WTC11 (cell line): ENCODE measurements around the gene SGMS1.

ENCODE experiments used
- CTCF ChIP-seq: fragments of 200-600 bp; IDR thresholded peaks from 2 replicates; pipeline ENCODE4 v1.8.0; 2022; ENCODE audit warnings: antibody characterized with exemption
- GTF2I ChIP-seq: fragments of 250-450 bp; sonication (Bioruptor Pico); conservative IDR thresholded peaks from 2 replicates; pipeline ENCODE4 v1.4.0; 2021; ENCODE audit warnings: mild to moderate bottlenecking
- MAX ChIP-seq: sonication (generic); formaldehyde crosslinking; IDR thresholded peaks from 2 replicates; pipeline ENCODE4 v1.8.0; 2022; ENCODE audit warnings: mild to moderate bottlenecking, missing genetic modification reagents
- NR1H2 ChIP-seq: sonication (generic); formaldehyde crosslinking; IDR thresholded peaks from 2 replicates; pipeline ENCODE4 v1.9.0; 2021; ENCODE audit warnings: mild to moderate bottlenecking, moderate library complexity, missing genetic modification reagents
- ZNF219 ChIP-seq: sonication (generic); formaldehyde crosslinking; IDR thresholded peaks from 2 replicates; pipeline ENCODE4 v1.8.0; 2023; ENCODE audit warnings: missing genetic modification reagents, mild to moderate bottlenecking, borderline replicate concordance
- ZNF423 ChIP-seq: fragments of 250-450 bp; sonication (Bioruptor Pico); IDR thresholded peaks from 2 replicates; pipeline ENCODE4 v2.1.2; 2022; ENCODE audit warnings: mild to moderate bottlenecking, moderate library complexity

- TF ChIP-seq MAX (CRISPR knock-in tag) (no peak), CTCF (no peak), ZNF423 (CRISPR knock-in tag) (no peak), NR1H2 (CRISPR knock-in tag) (no peak), ZNF219 (no peak), GTF2I (CRISPR knock-in tag) (no peak)
Observed at GRCh38 chr10:50544857-50545429, 78.8 kb downstream of the SGMS1 start.
